Keratinocyte (primary cell): Measurements from ENCODE around the gene GOLM1. TPM values are rescaled to one million over a fixed set of nuclear protein-coding genes. Genes with fewer than 3 reads are reported as not detected.
"Not testable (repeated sequence)": the region's sequence is repeated elsewhere in the genome, so short reads cannot be mapped to it uniquely, and the experiment has no call there.

Experiments used
- DNase-seq: peaks from one replicate; pipeline ENCODE4 v3.0.0-alpha.2; 2011; ENCODE audit warnings: low read depth, missing footprints, low spot score
- FAIRE-seq: peaks from 2 replicates; lab custom pipeline; 2011; peaks lifted over from hg19 to GRCh38; lab: Jason Lieb, UNC
- H2AFZ ChIP-seq: 2 replicates; pipeline ENCODE4 v1.6.0; 2012; ENCODE audit warnings: low read length, control low read depth, inconsistent platforms; ENCODE audit not compliant: control insufficient read depth
- H3K27ac ChIP-seq: 2 replicates; pipeline ENCODE4 v1.5.1; 2011; ENCODE audit warnings: low read length; ENCODE audit not compliant: control insufficient read depth, insufficient read depth
- H3K27me3 ChIP-seq: 3 replicates; pipeline ENCODE4 v1.6.0; 2011; ENCODE audit warnings: low read length; ENCODE audit not compliant: control insufficient read depth, insufficient read depth; ENCODE audit errors: extremely low read depth
- H3K36me3 ChIP-seq, 2 experiments: 2 replicates in 1 of 2; 3 replicates in 1 of 2; pipeline ENCODE4 v1.5.1; 2011; ENCODE audit warnings: low read length in 2 of 2, mild to moderate bottlenecking in 1 of 2; ENCODE audit not compliant: control insufficient read depth in 2 of 2, insufficient read depth in 2 of 2; ENCODE audit errors: extremely low read depth in 1 of 2
- H3K4me1 ChIP-seq: 3 replicates; pipeline ENCODE4 v1.5.1; 2011; ENCODE audit warnings: low read length; ENCODE audit not compliant: control insufficient read depth, insufficient read depth; ENCODE audit errors: extremely low read depth
- H3K4me2 ChIP-seq: 3 replicates; pipeline ENCODE4 v1.6.0; 2011; ENCODE audit warnings: low read depth, low read length; ENCODE audit not compliant: control insufficient read depth, insufficient read depth; ENCODE audit errors: extremely low read depth
- H3K4me3 ChIP-seq, 3 experiments: fragments of 200-600 bp in 1 of 3; sonication (generic) in 1 of 3; 2 replicates in 2 of 3; 3 replicates in 1 of 3; pipeline ENCODE4 v1.5.1; 2011 to 2016; ENCODE audit warnings: low read length in 3 of 3, mild to moderate bottlenecking in 3 of 3, control low read depth in 2 of 3, inconsistent platforms in 1 of 3, low read depth in 1 of 3, mixed read lengths in 1 of 3, mixed run types in 1 of 3, moderate library complexity in 1 of 3; ENCODE audit not compliant: control insufficient read depth in 2 of 3, insufficient read depth in 2 of 3; ENCODE audit errors: extremely low read depth in 1 of 3
- H3K79me2 ChIP-seq: 2 replicates; pipeline ENCODE4 v1.6.0; 2012; ENCODE audit warnings: low read length; ENCODE audit not compliant: control insufficient read depth, insufficient read depth
- H3K9ac ChIP-seq: 3 replicates; pipeline ENCODE4 v1.6.0; 2011; ENCODE audit warnings: low read length; ENCODE audit not compliant: control insufficient read depth, insufficient read depth; ENCODE audit errors: extremely low read depth
- H3K9me1 ChIP-seq: 3 replicates; pipeline ENCODE4 v1.6.0; 2011; ENCODE audit warnings: low read length; ENCODE audit not compliant: control insufficient read depth, insufficient read depth; ENCODE audit errors: extremely low read depth
- H3K9me3 ChIP-seq: 2 replicates; pipeline ENCODE4 v1.5.1; 2012; ENCODE audit warnings: low read depth, low read length; ENCODE audit not compliant: control insufficient read depth
- H4K20me1 ChIP-seq: 3 replicates; pipeline ENCODE4 v1.6.0; 2011; ENCODE audit warnings: low read length; ENCODE audit not compliant: control insufficient read depth, insufficient read depth; ENCODE audit errors: extremely low read depth
- CTCF ChIP-seq, 3 experiments: IDR thresholded peaks in 1 of 3; conservative IDR thresholded peaks in 1 of 3; optimal IDR thresholded peaks in 1 of 3; 2 replicates in 2 of 3; 3 replicates in 1 of 3; pipeline versions ENCODE3 to v1.5.1; 2011; ENCODE audit warnings: low read length in 3 of 3, mild to moderate bottlenecking in 3 of 3, moderate library complexity in 2 of 3, control low read depth in 1 of 3, inconsistent platforms in 1 of 3; ENCODE audit not compliant: insufficient read depth in 2 of 3; ENCODE audit errors: extremely low read depth in 1 of 3
- EZH2 ChIP-seq: IDR thresholded peaks from one replicate; pipeline ENCODE4 v1.6.1; 2012; ENCODE audit warnings: inconsistent platforms, mild to moderate bottlenecking, low read length, moderate library complexity
- dilution Hi-C: fragments of 300-500 bp; cut with MboI; formaldehyde crosslinking; loops from one replicate; pipeline ENCODE4 v1.7.0; 2020; ENCODE audit warnings: low sequenced_read_pairs; ENCODE audit not compliant: extremely low pct_ligation_motif_present
- polyA minus RNA-seq, 3 experiments: library from RNA; depleted of rRNA, polyadenylated mRNA; stranded (reverse); fragments of >200 nt; gene quantifications; 1 replicate in 1 of 3; 2 replicates in 1 of 3; 3 replicates in 1 of 3; pipeline ENCODE4 v1.2.3, GENCODE V29; 2011
- polyA plus RNA-seq, 5 experiments: library from polyadenylated mRNA; depleted of rRNA in 3 of 5; stranded (reverse) in 3 of 5; stranded (forward) in 1 of 5; unstranded in 1 of 5; fragments of >200 nt; gene quantifications; 1 replicate in 1 of 5; 2 replicates in 3 of 5; 3 replicates in 1 of 5; pipeline versions ENCODE4 v1.2.1 to v1.2.3, GENCODE V29; 2011 to 2012; ENCODE audit warnings: missing spikeins in 2 of 5, low read depth in 1 of 5, low replicate concordance in 1 of 5

The GOLM1 gene
- polyA plus RNA-seq (12.9 to 19.9 TPM (median 17.3 TPM) in 3 replicates), polyA minus RNA-seq (4.6 to 15.3 TPM (median 6.6 TPM) in 3 replicates)
- 27.1 TPM for polyA plus RNA-seq (2011; ENCODE audit: low read depth)
- polyA plus RNA-seq (2011; cell fraction: cytosol; rRNA removed): 13.2 and 14.0 TPM in 2 replicates
- polyA plus RNA-seq (2011; cell fraction: nucleus; rRNA removed): 21.0 and 25.9 TPM in 2 replicates
- polyA plus RNA-seq (2012; ENCODE audit: low replicate concordance): 16.0 and 18.6 TPM in 2 replicates
- 13.8 TPM for polyA minus RNA-seq (2011; cell fraction: cytosol; rRNA and poly(A)+ RNA removed)
- 10.2 and 14.4 TPM in 2 replicates for polyA minus RNA-seq (2011; cell fraction: nucleus; rRNA and poly(A)+ RNA removed)

GRCh38 chr9:86098824-86099700 is at the start of gene GOLM1:
GOLM1 (minus strand) TSS chr9:86099558; CDS start chr9:86079320, 20,238 bp downstream.
- dilution Hi-C loops: no loop called here
- peak within 1 kb of the TSS; percentile 90 for H3K4me2 ChIP-seq
- no peaks in the 10 kb centered on the region for H3K36me3 ChIP-seq
- DNase-seq (no peak), FAIRE-seq (no peak)
- peak within 1 kb of the TSS; percentile 58 for H3K9ac ChIP-seq
- TF ChIP-seq CTCF (optimal IDR thresholded peaks at IDR 0.05 in 1 of 3, IDR thresholded peaks at IDR 0.05 in 1 of 3, conservative IDR thresholded peaks at IDR 0.05 in 1 of 3; ENCODE audit: extremely low read depth in 1 of 3, insufficient read depth in 2 of 3, low read length in 3 of 3) (peak in 2 of 3 experiments; percentile 27 to 42), EZH2 (no peak)
- H3K4me1 ChIP-seq: peaks cover 9% of the 10 kb centered on the region
- peak within 1 kb of the TSS; percentile 84 for H2AFZ ChIP-seq
- H3K79me2 ChIP-seq: peaks cover 5% of the 10 kb centered on the region
- H3K27me3 ChIP-seq: no peaks in the 10 kb centered on the region
- no peaks in the 10 kb centered on the region for H3K9me1 ChIP-seq
- H3K9me3 ChIP-seq: no peaks in the 10 kb centered on the region
- H3K4me3 ChIP-seq: peak within 1 kb of the TSS; percentile 65 to 77 (median 73)
- no peak within 1 kb of the TSS for H3K27ac ChIP-seq
- H4K20me1 ChIP-seq: no peaks in the 10 kb centered on the region

GRCh38 chr9:86146671-86147070 is 47.3 kb upstream of the GOLM1 start:
- dilution Hi-C loops, DNase-seq, H2AFZ ChIP-seq, H3K27me3 ChIP-seq, H3K9me3 ChIP-seq, H4K20me1 ChIP-seq, H3K36me3 ChIP-seq, H3K4me2 ChIP-seq, H3K79me2 ChIP-seq, H3K27ac ChIP-seq, H3K9ac ChIP-seq, H3K4me3 ChIP-seq, FAIRE-seq, H3K4me1 ChIP-seq, H3K9me1 ChIP-seq: not testable (repeated sequence)

GRCh38 chr9:86145960-86146359 is 46.6 kb upstream of the GOLM1 start:
- H3K4me3 ChIP-seq, dilution Hi-C loops, H3K9ac ChIP-seq, DNase-seq, H3K27me3 ChIP-seq, H3K27ac ChIP-seq, H2AFZ ChIP-seq, H3K4me2 ChIP-seq, H4K20me1 ChIP-seq, H3K36me3 ChIP-seq, H3K4me1 ChIP-seq, H3K79me2 ChIP-seq, H3K9me1 ChIP-seq, H3K9me3 ChIP-seq, FAIRE-seq: not testable (repeated sequence)
